ENCODE measurements around the gene CCL4.

The CCL4 gene

DNA sequence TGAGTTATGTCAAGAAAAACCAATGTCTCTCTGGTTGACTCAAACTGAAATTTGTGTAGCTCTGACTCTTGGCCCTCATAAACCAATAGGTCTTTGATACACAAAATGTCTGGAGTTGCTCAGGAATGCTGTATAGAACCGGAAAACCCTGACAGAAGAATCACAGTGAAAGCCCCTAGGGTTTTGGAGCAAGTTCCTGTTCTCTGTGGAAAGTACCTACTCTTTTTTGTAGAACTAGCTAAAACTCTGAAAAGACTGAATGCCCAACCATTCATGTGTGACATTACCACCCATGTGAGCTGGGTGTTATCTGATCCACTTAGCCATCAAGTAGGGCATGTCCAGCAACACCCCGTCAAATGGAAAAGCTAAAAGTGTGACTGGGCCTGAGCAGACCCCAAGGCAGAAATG is 28.8 kb downstream of the CCL4 start:
- no peak overlapping the region for H3K27ac ChIP-seq
- TF ChIP-seq, protein P1, sequence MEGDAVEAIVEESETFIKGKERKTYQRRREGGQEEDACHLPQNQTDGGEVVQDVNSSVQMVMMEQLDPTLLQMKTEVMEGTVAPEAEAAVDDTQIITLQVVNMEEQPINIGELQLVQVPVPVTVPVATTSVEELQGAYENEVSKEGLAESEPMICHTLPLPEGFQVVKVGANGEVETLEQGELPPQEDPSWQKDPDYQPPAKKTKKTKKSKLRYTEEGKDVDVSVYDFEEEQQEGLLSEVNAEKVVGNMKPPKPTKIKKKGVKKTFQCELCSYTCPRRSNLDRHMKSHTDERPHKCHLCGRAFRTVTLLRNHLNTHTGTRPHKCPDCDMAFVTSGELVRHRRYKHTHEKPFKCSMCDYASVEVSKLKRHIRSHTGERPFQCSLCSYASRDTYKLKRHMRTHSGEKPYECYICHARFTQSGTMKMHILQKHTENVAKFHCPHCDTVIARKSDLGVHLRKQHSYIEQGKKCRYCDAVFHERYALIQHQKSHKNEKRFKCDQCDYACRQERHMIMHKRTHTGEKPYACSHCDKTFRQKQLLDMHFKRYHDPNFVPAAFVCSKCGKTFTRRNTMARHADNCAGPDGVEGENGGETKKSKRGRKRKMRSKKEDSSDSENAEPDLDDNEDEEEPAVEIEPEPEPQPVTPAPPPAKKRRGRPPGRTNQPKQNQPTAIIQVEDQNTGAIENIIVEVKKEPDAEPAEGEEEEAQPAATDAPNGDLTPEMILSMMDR (conservative IDR thresholded peaks at IDR 0.05; ENCODE audit: low read depth) = no peak
- DNase-seq (ENCODE audit: low spot score) = no peak
- CTCF ChIA-PET = interaction anchor here (0.5 kb wide), 1 partner anchor 110 kb away, joined by 3 read pairs; no protein-coding TSS in a partner anchor
- POLR2A ChIA-PET (ENCODE audit: low non-redundant PET) = no interaction called here

DNA sequence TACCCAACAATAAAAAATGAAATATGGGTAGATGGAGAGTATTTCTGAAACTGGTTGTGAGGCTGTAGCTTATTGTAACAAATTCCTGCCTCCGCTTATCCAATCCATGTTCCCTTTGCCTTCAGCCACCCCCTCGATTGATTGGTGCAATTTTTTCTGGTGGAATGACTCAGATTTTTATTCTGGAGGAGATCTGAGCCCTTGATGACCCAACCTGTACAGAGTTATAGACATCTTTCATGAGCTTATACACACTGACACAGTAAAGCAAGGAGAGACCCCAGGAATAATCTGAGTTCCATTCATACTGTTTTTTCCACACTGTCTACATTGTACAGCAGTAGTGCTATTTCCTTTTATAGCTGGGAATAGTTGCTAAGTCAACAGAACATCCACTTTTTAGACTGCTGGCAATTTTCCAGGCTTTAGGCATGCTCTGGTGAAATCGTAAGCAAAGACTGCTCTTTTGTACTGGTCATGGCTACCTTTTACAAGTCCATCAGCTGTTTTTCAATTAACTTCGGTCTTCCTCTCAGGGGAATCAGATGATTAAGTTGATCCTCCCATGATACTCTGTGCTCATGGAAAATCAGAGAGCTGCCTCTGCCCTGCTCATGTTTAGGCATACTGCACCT is 30.1 kb downstream of the CCL4 start:
- POLR2A ChIA-PET (ENCODE audit: low non-redundant PET) = no interaction called here
- no peak overlapping the region for H3K27ac ChIP-seq
- no peak for DNase-seq (ENCODE audit: low spot score)
- CTCF ChIA-PET = interaction anchor here (0.5 to 1.1 kb wide), 3 partner anchors 16 to 164 kb away, joined by 3 to 5 read pairs (median 4); no protein-coding TSS in a partner anchor
- TF ChIP-seq, protein P1 (conservative IDR thresholded peaks at IDR 0.05; ENCODE audit: low read depth) = no peak

DNA sequence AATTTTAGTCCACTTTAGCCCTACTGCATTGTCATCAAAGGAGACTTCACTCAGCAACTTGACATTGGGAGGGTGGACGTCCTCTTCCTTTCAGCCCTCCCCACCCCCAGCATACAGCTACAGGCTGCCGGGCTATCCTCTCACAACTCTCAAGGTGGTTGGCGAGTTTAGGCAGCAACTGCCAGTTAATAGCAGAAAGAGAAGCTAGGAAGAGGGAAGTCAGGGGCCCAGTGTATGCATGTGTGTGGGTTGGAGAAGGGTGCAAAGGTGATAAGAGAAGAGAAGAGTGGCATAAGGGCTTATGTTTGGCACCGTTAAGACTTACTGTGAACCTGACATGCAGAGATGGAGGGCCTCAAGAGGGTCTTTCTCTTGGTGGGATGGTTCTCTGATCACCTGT is 31.8 kb downstream of the CCL4 start:
- TF ChIP-seq, protein P1 (conservative IDR thresholded peaks at IDR 0.05; ENCODE audit: low read depth) = no peak
- H3K27ac ChIP-seq = no peak overlapping the region
- ChIA-PET POLR2A (ENCODE audit: low non-redundant PET) (no interaction called here), CTCF (interaction anchor here (0.7 to 1.9 kb wide), 2 partner anchors 14 to 348 kb away, joined by 3 to 7 read pairs; no protein-coding TSS in a partner anchor)
- DNase-seq (ENCODE audit: low spot score) = no peak

DNA sequence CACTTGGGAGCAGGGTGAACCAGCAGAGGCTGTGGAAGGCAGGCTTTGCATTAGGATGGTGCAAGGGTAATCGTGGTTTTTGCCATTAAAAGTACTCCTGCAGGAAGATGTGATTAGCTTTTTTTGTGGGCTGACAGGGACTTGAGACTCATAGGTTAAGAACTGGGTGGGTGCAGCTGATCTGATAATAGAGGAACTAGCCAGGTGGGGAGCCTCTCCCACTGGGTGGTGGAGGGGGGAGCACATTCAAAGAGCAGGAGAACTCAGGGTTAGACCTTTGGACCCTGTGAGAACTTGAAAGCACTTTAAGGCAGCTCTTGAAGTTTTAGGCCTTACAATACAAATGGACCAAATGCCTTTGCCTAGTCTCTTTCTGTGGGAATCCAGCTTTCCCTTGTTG is 32.4 kb downstream of the CCL4 start:
- CTCF ChIA-PET = interaction anchor here (0.7 to 1.9 kb wide), 2 partner anchors 14 to 347 kb away, joined by 3 to 7 read pairs; no protein-coding TSS in a partner anchor
- no peak for DNase-seq (ENCODE audit: low spot score)
- POLR2A ChIA-PET (ENCODE audit: low non-redundant PET) = no interaction called here
- H3K27ac ChIP-seq = no peak overlapping the region
- TF ChIP-seq, protein P1 (conservative IDR thresholded peaks at IDR 0.05; ENCODE audit: low read depth) = no peak

DNA sequence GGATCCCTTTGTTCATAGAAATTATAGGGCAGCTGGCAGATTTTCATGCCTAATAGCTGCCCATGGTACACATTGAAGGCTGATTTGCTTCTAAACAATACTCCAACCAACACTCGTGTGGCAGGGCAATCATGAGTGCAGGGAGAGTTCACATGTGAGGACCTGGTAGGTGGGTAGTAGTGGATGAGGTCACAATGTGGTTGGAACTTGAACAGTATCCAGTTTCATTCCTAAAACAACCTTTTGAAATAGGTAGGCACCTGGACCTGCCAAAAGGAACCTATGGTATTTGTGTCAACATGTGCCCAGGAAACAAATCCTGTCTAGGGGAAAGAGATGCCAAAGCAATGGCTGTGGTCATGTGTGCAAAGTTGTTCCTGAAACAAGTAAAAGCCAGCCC is 32.8 kb downstream of the CCL4 start:
- ChIA-PET POLR2A (ENCODE audit: low non-redundant PET) (no interaction called here), CTCF (interaction anchor here (1.9 kb wide), 1 partner anchor 13 kb away, joined by 7 read pairs; no protein-coding TSS in a partner anchor)
- H3K27ac ChIP-seq = no peak overlapping the region
- TF ChIP-seq, protein P1 (conservative IDR thresholded peaks at IDR 0.05; ENCODE audit: low read depth) = no peak
- DNase-seq (ENCODE audit: low spot score) = no peak

DNA sequence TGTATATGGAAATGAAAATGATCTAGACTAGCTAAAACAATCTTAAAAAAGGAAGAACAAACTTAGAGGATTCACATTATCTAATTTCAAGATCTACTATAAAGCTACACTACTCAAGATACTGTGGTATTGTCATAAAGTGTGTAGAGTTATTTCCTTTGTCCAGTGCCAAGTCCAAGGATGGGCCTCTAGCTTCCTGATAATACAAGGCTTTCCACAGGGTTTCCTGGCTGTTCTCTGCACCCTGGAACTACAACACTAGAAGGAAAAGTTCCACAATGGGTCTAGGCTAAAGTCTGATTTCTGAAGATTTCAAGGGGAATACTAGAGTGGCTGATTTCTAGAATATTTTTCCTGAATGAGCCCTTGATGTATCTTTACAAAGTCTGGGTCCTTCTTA is 38.6 kb downstream of the CCL4 start:
- no peak for DNase-seq (ENCODE audit: low spot score)

More for the DNA sequence above, 38.6 kb downstream of the CCL4 start:
- H3K27ac ChIP-seq = no peak overlapping the region
- TF ChIP-seq, protein P1 (conservative IDR thresholded peaks at IDR 0.05; ENCODE audit: low read depth) = no peak
- ChIA-PET POLR2A (ENCODE audit: low non-redundant PET) (no interaction called here), CTCF (no interaction called here)

Data from RWPE1 (cell line).